ENCODE results near the gene ACKR1. TPM values are rescaled to one million over a fixed set of nuclear protein-coding genes. Genes with fewer than 3 reads are reported as not detected.
A peak's percentile ranks its signal among the peaks of the same experiment; 100 is the strongest.

ACKR1 gene
- total RNA-seq, 2 donors from 2014 or later: not detected

GRCh38 chr1:159175571-159175970 is 29.1 kb upstream of the ACKR1 start:
- Mint-ChIP-seq H3K36me3 (ENCODE audit: insufficient read depth in 2 of 2) (peaks cover 0 to 2% of the 10 kb centered on the region in 2 donors), H3K4me3 (no peak overlapping the region), H3K27ac (no peak overlapping the region), H3K27me3 (ENCODE audit: low read depth) (peaks cover 77% of the 10 kb centered on the region), H3K4me1 (ENCODE audit: low read depth) (peaks cover 11% of the 10 kb centered on the region), H3K9me3 (no peaks in the 10 kb centered on the region)
- ATAC-seq (replicated peaks in 1 of 2): no peak
- DNase-seq: no peak

- Mint-ChIP-seq H3K27me3 (ENCODE audit: low read depth) (peaks cover 81% of the 10 kb centered on the region), H3K9me3 (no peaks in the 10 kb centered on the region), H3K4me3 (no peak overlapping the region), H3K36me3 (ENCODE audit: insufficient read depth in 2 of 2) (no peaks in the 10 kb centered on the region), H3K4me1 (ENCODE audit: low read depth) (peaks cover 5% of the 10 kb centered on the region), H3K27ac (no peak overlapping the region)
- DNase-seq: peak; percentile 29 to 35
- no peak for ATAC-seq (replicated peaks in 1 of 2)
Observed at GRCh38 chr1:159177272-159177907, 27.3 kb upstream of the ACKR1 start.

GRCh38 chr1:159179906-159180305 is 24.8 kb upstream of the ACKR1 start:
- ATAC-seq (replicated peaks in 1 of 2) (no peak), DNase-seq (no peak)
- peaks cover 5% of the 10 kb centered on the region for H3K4me1 Mint-ChIP-seq (ENCODE audit: low read depth)
- no peaks in the 10 kb centered on the region for H3K9me3 Mint-ChIP-seq
- H3K27me3 Mint-ChIP-seq (ENCODE audit: low read depth): peaks cover 68% of the 10 kb centered on the region
- H3K4me3 Mint-ChIP-seq: no peak overlapping the region
- H3K27ac Mint-ChIP-seq: no peak overlapping the region
- no peaks in the 10 kb centered on the region for H3K36me3 Mint-ChIP-seq (ENCODE audit: insufficient read depth in 2 of 2)

GRCh38 chr1:159180516-159180915 is 24.2 kb upstream of the ACKR1 start:
- peaks cover 69% of the 10 kb centered on the region for H3K27me3 Mint-ChIP-seq (ENCODE audit: low read depth)
- no peaks in the 10 kb centered on the region for H3K36me3 Mint-ChIP-seq (ENCODE audit: insufficient read depth in 2 of 2)
- ATAC-seq (replicated peaks in 1 of 2) (no peak), DNase-seq (no peak)
- no peak overlapping the region for H3K4me3 Mint-ChIP-seq
- H3K4me1 Mint-ChIP-seq (ENCODE audit: low read depth): peaks cover 5% of the 10 kb centered on the region
- no peak overlapping the region for H3K27ac Mint-ChIP-seq
- H3K9me3 Mint-ChIP-seq: no peaks in the 10 kb centered on the region

- no peak for ATAC-seq (replicated peaks in 1 of 2)
- Mint-ChIP-seq H3K27ac (no peak overlapping the region), H3K36me3 (ENCODE audit: insufficient read depth in 2 of 2) (no peaks in the 10 kb centered on the region), H3K4me1 (ENCODE audit: low read depth) (peaks cover 5% of the 10 kb centered on the region), H3K4me3 (no peak overlapping the region), H3K27me3 (ENCODE audit: low read depth) (peaks cover 79% of the 10 kb centered on the region), H3K9me3 (no peaks in the 10 kb centered on the region)
- no peak for DNase-seq
Observed at GRCh38 chr1:159181328-159182024, 23.2 kb upstream of the ACKR1 start.

GRCh38 chr1:159184201-159184600 is 20.5 kb upstream of the ACKR1 start:
- DNase-seq: no peak
- H3K36me3 Mint-ChIP-seq (ENCODE audit: insufficient read depth in 2 of 2): no peaks in the 10 kb centered on the region
- H3K4me1 Mint-ChIP-seq (ENCODE audit: low read depth): peaks cover 6% of the 10 kb centered on the region
- peaks cover 85% of the 10 kb centered on the region for H3K27me3 Mint-ChIP-seq (ENCODE audit: low read depth)
- ATAC-seq (replicated peaks in 1 of 2): no peak
- H3K4me3 Mint-ChIP-seq: no peak overlapping the region
- no peak overlapping the region for H3K27ac Mint-ChIP-seq
- no peaks in the 10 kb centered on the region for H3K9me3 Mint-ChIP-seq

GRCh38 chr1:159185121-159185520 is 19.6 kb upstream of the ACKR1 start:
- Mint-ChIP-seq H3K36me3 (ENCODE audit: insufficient read depth in 2 of 2) (no peaks in the 10 kb centered on the region), H3K4me3 (no peak overlapping the region), H3K27ac (no peak overlapping the region), H3K9me3 (no peaks in the 10 kb centered on the region), H3K4me1 (ENCODE audit: low read depth) (peaks cover 11% of the 10 kb centered on the region), H3K27me3 (ENCODE audit: low read depth) (peaks cover 85% of the 10 kb centered on the region)
- no peak for DNase-seq
- no peak for ATAC-seq (replicated peaks in 1 of 2)

GRCh38 chr1:159187033-159187432 is 17.6 kb upstream of the ACKR1 start:
- no peak for ATAC-seq (replicated peaks in 1 of 2)

GRCh38 chr1:159187647-159188374 is 16.9 kb upstream of the ACKR1 start:
- Mint-ChIP-seq H3K27ac (no peak overlapping the region), H3K9me3 (no peaks in the 10 kb centered on the region), H3K4me1 (ENCODE audit: low read depth) (peaks cover 11% of the 10 kb centered on the region), H3K36me3 (ENCODE audit: insufficient read depth in 2 of 2) (no peaks in the 10 kb centered on the region), H3K27me3 (ENCODE audit: low read depth) (peaks cover 83% of the 10 kb centered on the region), H3K4me3 (peak overlapping the region in 1 of 2 donors; percentile 27)
- DNase-seq (no peak), ATAC-seq (replicated peaks in 1 of 2) (no peak)

More at GRCh38 chr1:159187033-159187432, 17.6 kb upstream of the ACKR1 start:
- H3K4me3 Mint-ChIP-seq: no peak overlapping the region
- peaks cover 82% of the 10 kb centered on the region for H3K27me3 Mint-ChIP-seq (ENCODE audit: low read depth)
- H3K27ac Mint-ChIP-seq: no peak overlapping the region
- no peaks in the 10 kb centered on the region for H3K9me3 Mint-ChIP-seq
- no peaks in the 10 kb centered on the region for H3K36me3 Mint-ChIP-seq (ENCODE audit: insufficient read depth in 2 of 2)
- DNase-seq: no peak
- H3K4me1 Mint-ChIP-seq (ENCODE audit: low read depth): peaks cover 11% of the 10 kb centered on the region

- H3K4me3 Mint-ChIP-seq: peak overlapping the region; percentile 27 to 51
- peak in 1 of 2 donors; percentile 65 for ATAC-seq (replicated peaks in 1 of 2)
Observed at GRCh38 chr1:159188375-159188788, 16.3 kb upstream of the ACKR1 start.

GRCh38 chr1:159190441-159190840 is 14.2 kb upstream of the ACKR1 start:
- DNase-seq (no peak), ATAC-seq (replicated peaks in 1 of 2) (no peak)
- no peak overlapping the region for H3K27ac Mint-ChIP-seq
- H3K27me3 Mint-ChIP-seq (ENCODE audit: low read depth): peaks cover 73% of the 10 kb centered on the region
- H3K36me3 Mint-ChIP-seq (ENCODE audit: insufficient read depth in 2 of 2): no peaks in the 10 kb centered on the region
- no peaks in the 10 kb centered on the region for H3K9me3 Mint-ChIP-seq
- no peak overlapping the region for H3K4me3 Mint-ChIP-seq
- peaks cover 11% of the 10 kb centered on the region for H3K4me1 Mint-ChIP-seq (ENCODE audit: low read depth)

More at GRCh38 chr1:159188375-159188788, 16.3 kb upstream of the ACKR1 start:
- Mint-ChIP-seq H3K27me3 (ENCODE audit: low read depth) (peaks cover 83% of the 10 kb centered on the region), H3K36me3 (ENCODE audit: insufficient read depth in 2 of 2) (no peaks in the 10 kb centered on the region), H3K4me1 (ENCODE audit: low read depth) (peaks cover 11% of the 10 kb centered on the region), H3K9me3 (no peaks in the 10 kb centered on the region), H3K27ac (no peak overlapping the region)
- DNase-seq: peak; percentile 8

GRCh38 chr1:159196543-159196942 is 8.1 kb upstream of the ACKR1 start:
- Mint-ChIP-seq H3K27ac (no peak overlapping the region), H3K27me3 (ENCODE audit: low read depth) (peaks cover 64% of the 10 kb centered on the region), H3K9me3 (no peaks in the 10 kb centered on the region), H3K4me1 (ENCODE audit: low read depth) (peaks cover 4% of the 10 kb centered on the region), H3K36me3 (ENCODE audit: insufficient read depth in 2 of 2) (no peaks in the 10 kb centered on the region), H3K4me3 (no peak overlapping the region)
- ATAC-seq (replicated peaks in 1 of 2) (no peak), DNase-seq (no peak)

Data from activated T-cell treated with anti-CD3 and anti-CD28 coated beads, Interleukin-2, amount 50 U/mL, for 72 hours (primary cell).